ENCODE data around the gene NRXN3. TPM values are rescaled to one million over a fixed set of nuclear protein-coding genes. Genes with fewer than 3 reads are reported as not detected.

NRXN3 gene
- total and polyA plus RNA-seq, 2 of the 13 experiments (the other 11 are each of a cell fraction or from before 2014, with no cell fraction given), result 0.03 TPM; not detected in 1

DNA sequence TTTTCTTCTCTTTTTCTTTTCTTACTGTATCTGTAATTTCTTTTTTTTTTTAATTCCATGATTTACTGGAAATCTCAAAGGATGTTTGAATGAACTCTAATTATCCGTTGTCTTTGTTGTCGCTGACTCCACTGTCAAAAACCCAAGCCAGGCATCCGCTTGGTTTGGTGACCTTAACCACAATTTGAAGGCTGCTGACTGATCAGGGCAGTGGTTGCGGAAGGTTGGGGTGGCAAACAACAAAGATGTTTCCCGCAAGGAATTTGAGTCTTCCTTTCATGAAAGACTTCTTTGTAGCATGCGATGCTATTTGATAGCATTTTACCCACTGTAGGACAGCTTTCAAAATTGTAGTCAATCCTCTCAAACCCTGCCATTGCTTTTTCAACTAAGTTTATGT is 1027.3 kb downstream of the NRXN3 start:
- WGBS (ENCODE audit: low lambda C conversion rate), result 52% methylated on average over 6 of the region's 6 CpGs
- Histone ChIP-seq H3K9ac (ENCODE audit: insufficient read depth, low read depth, low read length) (no peak overlapping the region), H4K20me1 (ENCODE audit: insufficient read depth, low read length) (no peaks in the 10 kb centered on the region), H3K4me2 (ENCODE audit: low read depth, low read length) (no peak overlapping the region), H3K27ac (ENCODE audit: extremely low read length, insufficient read depth, low read length) (no peak overlapping the region), H3K9me3 (ENCODE audit: low read length) (peaks cover 82% of the 10 kb centered on the region), H3K4me3 (replicated peaks in 1 of 3; ENCODE audit: insufficient read depth in 1 of 3, low read depth in 2 of 3, low read length in 3 of 3) (no peak overlapping the region), H3K79me2 (ENCODE audit: insufficient read depth, low read length) (no peaks in the 10 kb centered on the region), H3K4me1 (ENCODE audit: insufficient read depth, low read length) (no peaks in the 10 kb centered on the region), H3K27me3 (ENCODE audit: control insufficient read depth in 1 of 2, insufficient read depth in 2 of 2, low read length in 2 of 2) (no peaks in the 10 kb centered on the region), H2AFZ (ENCODE audit: low read length) (no peak overlapping the region), H3K36me3 (replicated peaks in 1 of 2; ENCODE audit: control insufficient read depth in 1 of 2, insufficient read depth in 2 of 2, low read length in 2 of 2) (no peaks in the 10 kb centered on the region)
- BruUV-seq (replicated peaks), result no TSS peak
- TF ChIP-seq ZNF292 (CRISPR knock-in tag; IDR thresholded peaks at IDR 0.05; ENCODE audit: borderline replicate concordance, low read depth), result no peak
- no peak for TF ChIP-seq NFIB (CRISPR knock-in tag; IDR thresholded peaks at IDR 0.05; ENCODE audit: borderline replicate concordance)
- TF ChIP-seq ZNF589 (CRISPR knock-in tag; conservative IDR thresholded peaks at IDR 0.05), result no peak
- no peak for TF ChIP-seq BORCS8-MEF2B (CRISPR knock-in tag; IDR thresholded peaks at IDR 0.05)
- no peak for TF ChIP-seq SYNCRIP (IDR thresholded peaks at IDR 0.05; ENCODE audit: insufficient read depth, low read depth, low read length)
- no peak for TF ChIP-seq JUND (CRISPR knock-in tag; IDR thresholded peaks at IDR 0.05)
- TF ChIP-seq LBX2 (CRISPR knock-in tag; IDR thresholded peaks at IDR 0.05; ENCODE audit: borderline replicate concordance), result no peak
- TF ChIP-seq ZNF629 (CRISPR knock-in tag; conservative IDR thresholded peaks at IDR 0.05), result no peak
- TF ChIP-seq, protein P1, sequence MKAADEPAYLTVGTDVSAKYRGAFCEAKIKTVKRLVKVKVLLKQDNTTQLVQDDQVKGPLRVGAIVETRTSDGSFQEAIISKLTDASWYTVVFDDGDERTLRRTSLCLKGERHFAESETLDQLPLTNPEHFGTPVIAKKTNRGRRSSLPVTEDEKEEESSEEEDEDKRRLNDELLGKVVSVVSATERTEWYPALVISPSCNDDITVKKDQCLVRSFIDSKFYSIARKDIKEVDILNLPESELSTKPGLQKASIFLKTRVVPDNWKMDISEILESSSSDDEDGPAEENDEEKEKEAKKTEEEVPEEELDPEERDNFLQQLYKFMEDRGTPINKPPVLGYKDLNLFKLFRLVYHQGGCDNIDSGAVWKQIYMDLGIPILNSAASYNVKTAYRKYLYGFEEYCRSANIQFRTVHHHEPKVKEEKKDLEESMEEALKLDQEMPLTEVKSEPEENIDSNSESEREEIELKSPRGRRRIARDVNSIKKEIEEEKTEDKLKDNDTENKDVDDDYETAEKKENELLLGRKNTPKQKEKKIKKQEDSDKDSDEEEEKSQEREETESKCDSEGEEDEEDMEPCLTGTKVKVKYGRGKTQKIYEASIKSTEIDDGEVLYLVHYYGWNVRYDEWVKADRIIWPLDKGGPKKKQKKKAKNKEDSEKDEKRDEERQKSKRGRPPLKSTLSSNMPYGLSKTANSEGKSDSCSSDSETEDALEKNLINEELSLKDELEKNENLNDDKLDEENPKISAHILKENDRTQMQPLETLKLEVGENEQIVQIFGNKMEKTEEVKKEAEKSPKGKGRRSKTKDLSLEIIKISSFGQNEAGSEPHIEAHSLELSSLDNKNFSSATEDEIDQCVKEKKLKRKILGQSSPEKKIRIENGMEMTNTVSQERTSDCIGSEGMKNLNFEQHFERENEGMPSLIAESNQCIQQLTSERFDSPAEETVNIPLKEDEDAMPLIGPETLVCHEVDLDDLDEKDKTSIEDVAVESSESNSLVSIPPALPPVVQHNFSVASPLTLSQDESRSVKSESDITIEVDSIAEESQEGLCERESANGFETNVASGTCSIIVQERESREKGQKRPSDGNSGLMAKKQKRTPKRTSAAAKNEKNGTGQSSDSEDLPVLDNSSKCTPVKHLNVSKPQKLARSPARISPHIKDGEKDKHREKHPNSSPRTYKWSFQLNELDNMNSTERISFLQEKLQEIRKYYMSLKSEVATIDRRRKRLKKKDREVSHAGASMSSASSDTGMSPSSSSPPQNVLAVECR (CRISPR knock-in tag; IDR thresholded peaks at IDR 0.05; ENCODE audit: borderline replicate concordance), result no peak
- no peak for TF ChIP-seq ZMAT3 (CRISPR knock-in tag; conservative IDR thresholded peaks at IDR 0.05)
- no peak for TF ChIP-seq ZNF768 (CRISPR knock-in tag; IDR thresholded peaks at IDR 0.05)
- TF ChIP-seq HMGXB3 (CRISPR knock-in tag; IDR thresholded peaks at IDR 0.05; ENCODE audit: borderline replicate concordance), result no peak
- no peak for TF ChIP-seq RNF219 (CRISPR knock-in tag; IDR thresholded peaks at IDR 0.05)
- no peak for TF ChIP-seq STAG1 (CRISPR knock-in tag; IDR thresholded peaks at IDR 0.05)
- FAIRE-seq (no peak), DNase-seq (ENCODE audit: low spot score) (no peak), ATAC-seq (no peak)
- intact Hi-C loops (cut with micrococcal nuclease; ENCODE audit: unreplicated experiment), result no loop called here
- ChIA-PET POLR2A (no interaction called here), CTCF (ENCODE audit: low intra/inter-chr PET ratio, low total read pairs) (no interaction called here)
- in situ Hi-C loops (cut with HindIII; ENCODE audit: extremely low pct_ligation_motif_present, low pct_unique_long_range_greater_than_20kb), result no loop called here

Data from HepG2 (cell line).